SK-N-SH treated with all-trans-retinoic acid at 6 μM for 48 hours (cell line): ENCODE data around the gene ITGB7.

Source experiments
- ATAC-seq: fragments of 200-7000 bp; cut with Tn5 transposase; 3 replicates; pipeline ENCODE4 v1.9.1; 2020; ENCODE audit warnings: mild to moderate bottlenecking, moderate library complexity
- ARNTL ChIP-seq: fragments of 450-650 bp; formaldehyde crosslinking; IDR thresholded peaks from 2 replicates; pipeline ENCODE4 v1.5.0; 2020; ENCODE audit warnings: low read depth, mild to moderate bottlenecking, moderate library complexity, borderline replicate concordance
- BACH2 ChIP-seq: fragments of 250-450 bp; sonication (Bioruptor Pico); IDR thresholded peaks from 2 replicates; pipeline ENCODE4 v1.9.0; 2021; ENCODE audit warnings: mild to moderate bottlenecking, borderline replicate concordance
- CREB5 ChIP-seq: fragments of 250-450 bp; sonication (Bioruptor Pico); IDR thresholded peaks from 2 replicates; pipeline ENCODE4 v1.5.1; 2020; ENCODE audit warnings: low read depth, mild to moderate bottlenecking, moderate library complexity
- CSDC2 ChIP-seq: fragments of 250-450 bp; sonication (Bioruptor Pico); IDR thresholded peaks from 2 replicates; pipeline ENCODE4 v1.5.0; 2020; ENCODE audit warnings: mild to moderate bottlenecking, moderate library complexity
- ESRRG ChIP-seq: fragments of 250-450 bp; sonication (Bioruptor Pico); IDR thresholded peaks from 2 replicates; pipeline ENCODE4 v1.6.1; 2021; ENCODE audit warnings: mild to moderate bottlenecking
- GLIS3 ChIP-seq: fragments of 250-450 bp; sonication (Bioruptor Pico); IDR thresholded peaks from 2 replicates; pipeline ENCODE4 v1.5.0; 2020; ENCODE audit warnings: mild to moderate bottlenecking, moderate library complexity
- OSR1 ChIP-seq: fragments of 250-450 bp; sonication (Bioruptor Pico); IDR thresholded peaks from 2 replicates; pipeline ENCODE4 v1.8.0; 2022; ENCODE audit warnings: moderate library complexity, mild to moderate bottlenecking, inconsistent platforms
- PATZ1 ChIP-seq: fragments of 250-450 bp; sonication (Bioruptor Pico); IDR thresholded peaks from 2 replicates; pipeline ENCODE4 v1.8.0; 2020; ENCODE audit warnings: mild to moderate bottlenecking, moderate library complexity, borderline replicate concordance
- POU6F1 ChIP-seq: fragments of 250-450 bp; sonication (Bioruptor Pico); IDR thresholded peaks from 2 replicates; pipeline ENCODE4 v1.8.0; 2021; ENCODE audit warnings: low read depth, mild to moderate bottlenecking, moderate library complexity, borderline replicate concordance
- PPARA ChIP-seq: fragments of 250-450 bp; sonication (Bioruptor Pico); IDR thresholded peaks from 2 replicates; pipeline ENCODE4 v1.5.0; 2020; ENCODE audit warnings: mild to moderate bottlenecking, borderline replicate concordance
- SNAI2 ChIP-seq: fragments of 250-450 bp; sonication (Bioruptor Pico); IDR thresholded peaks from 2 replicates; pipeline ENCODE4 v1.5.0; 2020; ENCODE audit warnings: mild to moderate bottlenecking, moderate library complexity
- TOX ChIP-seq: fragments of 250-450 bp; sonication (Bioruptor Pico); IDR thresholded peaks from 2 replicates; pipeline ENCODE4 v1.8.0; 2021; ENCODE audit warnings: mild to moderate bottlenecking, moderate library complexity, borderline replicate concordance
- TSHZ2 ChIP-seq: fragments of 250-450 bp; sonication (Bioruptor Pico); IDR thresholded peaks from 2 replicates; pipeline ENCODE4 v1.5.0; 2020; ENCODE audit warnings: mild to moderate bottlenecking, moderate library complexity
- ZC3H10 ChIP-seq: fragments of 250-450 bp; sonication (Bioruptor Pico); IDR thresholded peaks from 2 replicates; pipeline ENCODE4 v1.5.1; 2021; ENCODE audit warnings: mild to moderate bottlenecking, moderate library complexity
- ZFP3 ChIP-seq: fragments of 250-450 bp; sonication (Bioruptor Pico); IDR thresholded peaks from 2 replicates; pipeline ENCODE4 v1.5.0; 2020; ENCODE audit warnings: mild to moderate bottlenecking, moderate library complexity
- ZNF70 ChIP-seq: fragments of 450-650 bp; formaldehyde crosslinking; IDR thresholded peaks from 2 replicates; pipeline ENCODE4 v1.5.0; 2020; ENCODE audit warnings: mild to moderate bottlenecking, moderate library complexity
- ZNF8 ChIP-seq: fragments of 450-650 bp; formaldehyde crosslinking; IDR thresholded peaks from 2 replicates; pipeline ENCODE4 v1.5.0; 2020; ENCODE audit warnings: mild to moderate bottlenecking, moderate library complexity

ITGB7 gene

GRCh38 chr12:53251477-53252348 is 44.7 kb upstream of the ITGB7 start (continued):
- TF ChIP-seq TSHZ2 = no peak
- TF ChIP-seq, all 23 proteins: peak for 0

- no peak for ATAC-seq
- no peak for TF ChIP-seq ESRRG (CRISPR knock-in tag)
- no peak for TF ChIP-seq OSR1
- no peak for TF ChIP-seq ZC3H10
- TF ChIP-seq BACH2 = no peak
- no peak for TF ChIP-seq PATZ1 (CRISPR knock-in tag)
- no peak for TF ChIP-seq ARNTL (CRISPR knock-in tag)
- no peak for TF ChIP-seq CREB5 (CRISPR knock-in tag)
- TF ChIP-seq, all 23 proteins: peak for 0
Measured at GRCh38 chr12:53245286-53245685, 38.2 kb upstream of the ITGB7 start.

- no peak; the same call in 1 of the 3 replicates for ATAC-seq
- TF ChIP-seq ARNTL (CRISPR knock-in tag) (no peak), PATZ1 (CRISPR knock-in tag) (no peak), TOX (CRISPR knock-in tag) (no peak), CSDC2 (CRISPR knock-in tag) (no peak)
- TF ChIP-seq, all 23 proteins: peak for 0
Measured at GRCh38 chr12:53244337-53244736, 37.3 kb upstream of the ITGB7 start.

GRCh38 chr12:53241623-53242412 is 34.8 kb upstream of the ITGB7 start:
- ATAC-seq = no peak
- TF ChIP-seq ESRRG (CRISPR knock-in tag) (no peak), ARNTL (CRISPR knock-in tag) (no peak), TOX (CRISPR knock-in tag) (no peak), ZNF70 (CRISPR knock-in tag) (no peak), TSHZ2 (no peak), GLIS3 (no peak), SNAI2 (CRISPR knock-in tag) (no peak), ZNF8 (no peak), ZFP3 (CRISPR knock-in tag) (no peak), OSR1 (no peak), PPARA (no peak), POU6F1 (CRISPR knock-in tag) (no peak)
